K562 treated with DMSO at 1 percent for 12 hours (cell line): ENCODE results near the gene SLC1A6. TPM values are rescaled to one million over a fixed set of nuclear protein-coding genes. Genes with fewer than 3 reads are reported as not detected.

Experiments
- total RNA-seq: library from RNA; unstranded; fragments of 300-600 nt; gene quantifications from 2 replicates; pipeline ENCODE4 v1.2.3, GENCODE V29; 2022; ENCODE audit not compliant: insufficient read depth

SLC1A6 gene
- not detected in 2 replicates for total RNA-seq

GRCh38 chr19:14979476-14980255 lies at the start of gene SLC1A6:
SLC1A6 (minus strand) TSS chr19:14979864; CDS start chr19:14972910, 6,954 bp downstream.

GRCh38 chr19:14941189-14941588 lies 38.5 kb downstream of the SLC1A6 start, which contains the start of gene OR7C2:
OR7C2 (plus strand) TSS chr19:14941489; CDS start chr19:14941489, 0 bp downstream.

Other genes starting within 250 kb of the SLC1A6 start
- gene ADGRE2, start 201.3 kb downstream of the SLC1A6 start, total RNA-seq: 2.5 and 7.5 TPM in 2 replicates
- gene OR7A5, start 144.7 kb downstream of the SLC1A6 start, total RNA-seq: not detected in 2 replicates
- not detected in 2 replicates for gene OR7C1, start 144.7 kb downstream of the SLC1A6 start, total RNA-seq
- not detected in 2 replicates for gene OR7A10, start 130.9 kb downstream of the SLC1A6 start, total RNA-seq
- not detected in 2 replicates for gene OR7A17, start 93.7 kb downstream of the SLC1A6 start, total RNA-seq
- gene OR7C2, start 38.4 kb downstream of the SLC1A6 start, total RNA-seq: not detected in 2 replicates
- gene CASP14, start 69.6 kb upstream of the SLC1A6 start, total RNA-seq: 0.25 TPM in 1 of 2 replicates, not detected in the other
- not detected in 2 replicates for gene OR1I1, start 102.3 kb upstream of the SLC1A6 start, total RNA-seq
- gene SYDE1, start 127.5 kb upstream of the SLC1A6 start, total RNA-seq: not detected in 2 replicates
- 0.15 TPM in 1 of 2 replicates, not detected in the other for gene NOTCH3, start 221.1 kb upstream of the SLC1A6 start, total RNA-seq